Caco-2 (cell line): ENCODE measurements around the gene CD81. TPM values are rescaled to one million over a fixed set of nuclear protein-coding genes. Genes with fewer than 3 reads are reported as not detected.
"Not testable (repeated sequence)": the region's sequence is repeated elsewhere in the genome, so short reads cannot be mapped to it uniquely, and the experiment has no call there.

Source experiments
- BruUV-seq: library from RNA; stranded (reverse); fragments of 400-500 nt; replicated peaks from 2 replicates; lab custom pipeline; 2021; lab: Mats Ljungman, UMichigan
- CTCF ChIA-PET: fragments of 300-600 bp; sonication (Branson Sonifier 250); formaldehyde crosslinking; loops from one replicate; lab custom pipeline; 2022; ENCODE audit warnings: antibody characterized with exemption; lab: Charles Lee
- POLR2A ChIA-PET: fragments of 300-600 bp; sonication (Branson Sonifier 250); formaldehyde crosslinking; loops from one replicate; lab custom pipeline; 2022; ENCODE audit warnings: antibody characterized with exemption; lab: Charles Lee
- DNase-seq, 2 experiments: peaks; one replicate each; pipeline versions ENCODE4 v3.0.0 to v3.0.0-alpha.2; 2020 to 2022
- H3K27me3 ChIP-seq: replicated peaks from 2 replicates; pipeline ENCODE4 v1.6.0; 2011; ENCODE audit warnings: low read length; ENCODE audit not compliant: control insufficient read depth, insufficient read depth
- H3K36me3 ChIP-seq: 2 replicates; pipeline ENCODE4 v1.5.1; 2011; ENCODE audit warnings: low read length; ENCODE audit not compliant: control insufficient read depth, insufficient read depth
- H3K4me1 ChIP-seq: fragments of 250-450 bp; sonication (Bioruptor Pico); 2 replicates; pipeline ENCODE4 v1.5.1; 2020; ENCODE audit warnings: mild to moderate bottlenecking
- H3K4me3 ChIP-seq: 2 replicates; pipeline ENCODE4 v1.5.1; 2011; ENCODE audit warnings: low read depth, mild to moderate bottlenecking, control low read depth, low read length
- H3K9me3 ChIP-seq: fragments of 250-450 bp; sonication (Bioruptor Pico); 2 replicates; pipeline ENCODE4 v1.5.1; 2020; ENCODE audit warnings: mild to moderate bottlenecking, moderate library complexity
- H3K27ac Mint-ChIP-seq: one replicate; pipeline ENCODE4 v1.8.0; 2022; ENCODE audit warnings: mixed read lengths; ENCODE audit not compliant: unreplicated experiment
- H3K27me3 Mint-ChIP-seq: one replicate; pipeline ENCODE4 v1.8.0; 2022; ENCODE audit warnings: mixed read lengths; ENCODE audit not compliant: insufficient read depth, unreplicated experiment
- H3K36me3 Mint-ChIP-seq: one replicate; pipeline ENCODE4 v1.8.0; 2022; ENCODE audit warnings: mild to moderate bottlenecking, mixed read lengths; ENCODE audit not compliant: insufficient read depth, unreplicated experiment
- H3K4me1 Mint-ChIP-seq: one replicate; pipeline ENCODE4 v1.8.0; 2022; ENCODE audit warnings: low read depth, mixed read lengths; ENCODE audit not compliant: unreplicated experiment
- H3K4me3 Mint-ChIP-seq: one replicate; pipeline ENCODE4 v1.8.0; 2022; ENCODE audit warnings: mild to moderate bottlenecking, moderate library complexity, mixed read lengths; ENCODE audit not compliant: unreplicated experiment
- H3K9me3 Mint-ChIP-seq: one replicate; pipeline ENCODE4 v1.8.0; 2022; ENCODE audit warnings: mixed read lengths; ENCODE audit not compliant: unreplicated experiment
- intact Hi-C: fragments of 100-400 bp; cut with micrococcal nuclease; formaldehyde crosslinking; loops from one replicate; pipeline ENCODE4 v1.10.0; 2022; ENCODE audit not compliant: unreplicated experiment
- total RNA-seq: library from RNA; stranded (reverse); gene quantifications from 2 replicates; pipeline ENCODE4 v1.2.3, GENCODE V29; 2022
- TF ChIP-seq, protein P1 (sequence below), 2 experiments: fragments of 200-600 bp in 1 of 2; IDR thresholded peaks; 1 replicate in 1 of 2; 2 replicates in 1 of 2; pipeline versions ENCODE4 v1.5.1 to v1.8.0; 2011 to 2022; ENCODE audit warnings: antibody characterized with exemption in 1 of 2, control low read depth in 1 of 2, inconsistent platforms in 1 of 2, low read depth in 1 of 2, low read length in 1 of 2, mild to moderate bottlenecking in 1 of 2, moderate library complexity in 1 of 2; ENCODE audit not compliant: insufficient read depth in 1 of 2, severe bottlenecking in 1 of 2, unreplicated experiment in 1 of 2

The CD81 gene
- total RNA-seq, 1 experiment from 2014 or later: 412 TPM

- not testable (repeated sequence) for H3K27ac Mint-ChIP-seq, BruUV-seq
Observed at GRCh38 chr11:2338760-2339159, 38.4 kb upstream of the CD81 start.

DNA sequence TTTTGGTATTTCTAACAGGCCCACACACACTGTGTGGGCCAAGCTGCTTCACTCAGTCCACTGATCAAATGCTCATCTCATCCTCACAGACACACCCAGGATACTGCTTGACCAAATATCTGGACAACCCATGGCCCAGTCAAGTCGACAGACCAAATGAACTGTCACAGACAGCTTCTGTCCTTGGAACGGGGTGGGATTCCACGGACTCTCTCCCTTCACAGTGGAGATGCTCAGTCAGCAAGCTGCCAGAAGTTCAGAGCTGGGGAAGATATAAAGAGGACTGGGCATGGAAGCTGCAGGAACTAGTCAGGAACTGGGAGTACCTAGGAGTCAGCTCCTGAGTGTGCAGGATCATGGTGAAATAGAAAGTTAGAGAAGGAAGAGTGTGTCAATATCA, 34.6 kb upstream of the CD81 start:
- Mint-ChIP-seq H3K27me3 (peaks cover 13% of the 10 kb centered on the region), H3K4me1 (no peaks in the 10 kb centered on the region), H3K9me3 (no peaks in the 10 kb centered on the region), H3K36me3 (no peaks in the 10 kb centered on the region), H3K4me3 (no peak overlapping the region), H3K27ac (no peak overlapping the region)
- TF ChIP-seq, protein P1, sequence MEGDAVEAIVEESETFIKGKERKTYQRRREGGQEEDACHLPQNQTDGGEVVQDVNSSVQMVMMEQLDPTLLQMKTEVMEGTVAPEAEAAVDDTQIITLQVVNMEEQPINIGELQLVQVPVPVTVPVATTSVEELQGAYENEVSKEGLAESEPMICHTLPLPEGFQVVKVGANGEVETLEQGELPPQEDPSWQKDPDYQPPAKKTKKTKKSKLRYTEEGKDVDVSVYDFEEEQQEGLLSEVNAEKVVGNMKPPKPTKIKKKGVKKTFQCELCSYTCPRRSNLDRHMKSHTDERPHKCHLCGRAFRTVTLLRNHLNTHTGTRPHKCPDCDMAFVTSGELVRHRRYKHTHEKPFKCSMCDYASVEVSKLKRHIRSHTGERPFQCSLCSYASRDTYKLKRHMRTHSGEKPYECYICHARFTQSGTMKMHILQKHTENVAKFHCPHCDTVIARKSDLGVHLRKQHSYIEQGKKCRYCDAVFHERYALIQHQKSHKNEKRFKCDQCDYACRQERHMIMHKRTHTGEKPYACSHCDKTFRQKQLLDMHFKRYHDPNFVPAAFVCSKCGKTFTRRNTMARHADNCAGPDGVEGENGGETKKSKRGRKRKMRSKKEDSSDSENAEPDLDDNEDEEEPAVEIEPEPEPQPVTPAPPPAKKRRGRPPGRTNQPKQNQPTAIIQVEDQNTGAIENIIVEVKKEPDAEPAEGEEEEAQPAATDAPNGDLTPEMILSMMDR (IDR thresholded peaks at IDR 0.05; ENCODE audit: insufficient read depth in 1 of 2, low read depth in 1 of 2, low read length in 1 of 2, severe bottlenecking in 1 of 2, unreplicated experiment in 1 of 2): no peak
- no peaks in the 10 kb centered on the region for H3K36me3 ChIP-seq
- intact Hi-C loops: no loop called here
- no peak for DNase-seq
- ChIA-PET CTCF (no interaction called here), POLR2A (no interaction called here)
- no peaks in the 10 kb centered on the region; the same call in 1 of the 2 replicates for H3K27me3 ChIP-seq
- H3K9me3 ChIP-seq: peaks cover 5% of the 10 kb centered on the region; the same call in 1 of the 2 replicates
- H3K4me3 ChIP-seq: no peak overlapping the region
- BruUV-seq: no TSS peak
- H3K4me1 ChIP-seq: no peaks in the 10 kb centered on the region

More at GRCh38 chr11:2338760-2339159, 38.4 kb upstream of the CD81 start:
- H3K4me3 Mint-ChIP-seq, intact Hi-C loops, H3K4me3 ChIP-seq, DNase-seq, POLR2A ChIA-PET, H3K27me3 ChIP-seq, H3K4me1 ChIP-seq, H3K4me1 Mint-ChIP-seq, H3K9me3 Mint-ChIP-seq, H3K36me3 ChIP-seq, H3K36me3 Mint-ChIP-seq, H3K9me3 ChIP-seq, CTCF ChIA-PET: not testable (repeated sequence)
- TF ChIP-seq, protein P1 (IDR thresholded peaks at IDR 0.05; ENCODE audit: insufficient read depth in 1 of 2, low read depth in 1 of 2, low read length in 1 of 2, severe bottlenecking in 1 of 2, unreplicated experiment in 1 of 2): peak in 1 of 2 experiments; percentile 16
- H3K27me3 Mint-ChIP-seq: peaks cover 17% of the 10 kb centered on the region

- Histone ChIP-seq H3K4me3 (no peak overlapping the region), H3K36me3 (no peaks in the 10 kb centered on the region), H3K4me1 (no peaks in the 10 kb centered on the region), H3K27me3 (no peaks in the 10 kb centered on the region; the same call in 1 of the 2 replicates), H3K9me3 (peaks cover 5% of the 10 kb centered on the region; the same call in 1 of the 2 replicates)
- DNase-seq: no peak
- Mint-ChIP-seq H3K27me3 (peaks cover 13% of the 10 kb centered on the region), H3K9me3 (peaks cover 3% of the 10 kb centered on the region), H3K27ac (no peak overlapping the region), H3K36me3 (no peaks in the 10 kb centered on the region), H3K4me1 (no peaks in the 10 kb centered on the region), H3K4me3 (no peak overlapping the region)
- intact Hi-C loops: no loop called here
- TF ChIP-seq, protein P1 (IDR thresholded peaks at IDR 0.05; ENCODE audit: insufficient read depth in 1 of 2, low read depth in 1 of 2, low read length in 1 of 2, severe bottlenecking in 1 of 2, unreplicated experiment in 1 of 2): no peak
- no TSS peak for BruUV-seq
- CTCF ChIA-PET: no interaction called here
- POLR2A ChIA-PET: no interaction called here
Observed at GRCh38 chr11:2342981-2343380, 34.1 kb upstream of the CD81 start.
